Lung (tissue), 12 donors: ENCODE results near the gene RBM39. TPM values are rescaled to one million over a fixed set of nuclear protein-coding genes. Genes with fewer than 3 reads are reported as not detected.
"Not testable (repeated sequence)": the region's sequence is repeated elsewhere in the genome, so short reads cannot be mapped to it uniquely, and the experiment has no call there.

ENCODE experiments used
- ATAC-seq: fragments of 200-7000 bp; cut with Tn5 transposase; one replicate; pipeline ENCODE4 v1.9.1; 2020; ENCODE audit warnings: moderate number of reproducible peaks; ENCODE audit not compliant: insufficient read depth, low FRiP score
- DNase-seq, 3 donors: peaks; one replicate each; pipeline ENCODE4 v3.0.0-alpha.2; 2013 to 2017
- H3K27ac ChIP-seq, 2 donors: one replicate each; pipeline ENCODE4 v1.5.1; 2013; ENCODE audit warnings: mild to moderate bottlenecking in 2 of 2, moderate library complexity in 2 of 2, control low read depth in 1 of 2, inconsistent platforms in 1 of 2, low read depth in 1 of 2, low read length in 1 of 2
- H3K27me3 ChIP-seq, 3 donors: one replicate each; pipeline ENCODE4 v1.5.1; 2013; ENCODE audit warnings: low read length in 2 of 3; ENCODE audit not compliant: control insufficient read depth in 3 of 3, insufficient read depth in 3 of 3
- H3K36me3 ChIP-seq, 4 donors: one replicate each; pipeline ENCODE4 v1.5.1; 2013; ENCODE audit warnings: low read length in 4 of 4, mild to moderate bottlenecking in 1 of 4, moderate library complexity in 1 of 4; ENCODE audit not compliant: control insufficient read depth in 4 of 4, insufficient read depth in 4 of 4
- H3K4me1 ChIP-seq, 5 donors: one replicate each; pipeline ENCODE4 v1.5.1; 2013; ENCODE audit warnings: low read length in 5 of 5, mild to moderate bottlenecking in 2 of 5, moderate library complexity in 1 of 5; ENCODE audit not compliant: control insufficient read depth in 5 of 5, insufficient read depth in 5 of 5
- H3K4me3 ChIP-seq: one replicate; pipeline ENCODE4 v1.5.1; 2013; ENCODE audit warnings: mild to moderate bottlenecking, control low read depth, moderate library complexity
- H3K9ac ChIP-seq, 2 donors: one replicate each; pipeline ENCODE4 v1.5.1; 2013; ENCODE audit warnings: low read length in 2 of 2, control low read depth in 1 of 2; ENCODE audit not compliant: insufficient read depth in 1 of 2
- H3K9me3 ChIP-seq, 4 donors: one replicate each; pipeline ENCODE4 v1.5.1; 2013; ENCODE audit warnings: low read length in 3 of 4, mild to moderate bottlenecking in 1 of 4, moderate library complexity in 1 of 4; ENCODE audit not compliant: control insufficient read depth in 4 of 4, insufficient read depth in 3 of 4
- whole genome bisulfite sequencing, 2 donors: extraction: QIAGEN DNeasy Blood & Tissue Kit; methylation state at CpG; one replicate each; pipeline ENCODE4 v1.1.7; 2013; 5-methylcytosine and 5-hydroxymethylcytosine counted together
- polyA plus RNA-seq, 2 donors: library from polyadenylated mRNA; stranded (reverse); fragments of 200-250 nt; gene quantifications; one replicate each; pipeline ENCODE4 v1.2.1, GENCODE V29; 2013
- total RNA-seq, 2 donors: library from RNA; depleted of rRNA in 1 of 2; stranded (reverse); fragments of >200 nt in 1 of 2; gene quantifications; one replicate each; pipeline ENCODE4 v1.2.1, GENCODE V29; 2014 to 2021
- TF ChIP-seq, protein P1 (sequence below): IDR thresholded peaks from 2 replicates; pipeline ENCODE4 v1.5.1; 2012; ENCODE audit warnings: mild to moderate bottlenecking; ENCODE audit errors: control extremely low read depth, extremely low read depth
- donor health status: control.
- donor health status: control.
- donor health status: Bipolar disorder and iron deficiency.
- donor health status: healthy.
- donor health status: DM: yes; HTN: yes; CAD: no.

RBM39 gene
- total and polyA plus RNA-seq, 4 donors = 162 to 689 (median 356) TPM

DNA sequence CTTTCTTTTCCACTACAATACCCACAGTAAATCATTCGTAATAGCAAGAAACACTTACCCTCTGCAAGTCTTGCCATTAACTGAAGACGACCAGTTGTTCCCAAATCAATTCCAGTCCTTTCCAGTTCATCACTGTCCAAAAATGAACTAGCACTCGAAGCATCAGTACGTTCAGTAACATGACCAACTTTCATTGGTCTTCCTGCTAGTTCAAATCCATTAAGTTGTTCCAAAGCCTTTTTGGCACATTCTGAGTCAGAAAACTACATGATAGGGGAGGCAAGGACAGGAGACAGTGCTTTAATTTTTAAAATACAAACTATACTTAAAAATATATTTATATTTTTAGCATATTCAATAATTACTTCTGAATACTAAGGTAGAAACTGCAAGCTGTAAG, 27.9 kb downstream of the RBM39 start:
- Histone ChIP-seq H3K9me3 (peaks cover 0 to 1% (median 0%) of the 10 kb centered on the region in 4 donors), H3K4me3 (no peak overlapping the region), H3K27me3 (no peaks in the 10 kb centered on the region), H3K27ac (no peak overlapping the region), H3K36me3 (peaks cover 32 to 84% (median 48%) of the 10 kb centered on the region in 4 donors), H3K9ac (no peak overlapping the region), H3K4me1 (peaks cover 0 to 4% (median 0%) of the 10 kb centered on the region in 5 donors)
- WGBS, 2 donors = 83 to 85% methylated on average over 4 of the region's 4 CpGs
- ATAC-seq = no peak
- TF ChIP-seq, protein P1, sequence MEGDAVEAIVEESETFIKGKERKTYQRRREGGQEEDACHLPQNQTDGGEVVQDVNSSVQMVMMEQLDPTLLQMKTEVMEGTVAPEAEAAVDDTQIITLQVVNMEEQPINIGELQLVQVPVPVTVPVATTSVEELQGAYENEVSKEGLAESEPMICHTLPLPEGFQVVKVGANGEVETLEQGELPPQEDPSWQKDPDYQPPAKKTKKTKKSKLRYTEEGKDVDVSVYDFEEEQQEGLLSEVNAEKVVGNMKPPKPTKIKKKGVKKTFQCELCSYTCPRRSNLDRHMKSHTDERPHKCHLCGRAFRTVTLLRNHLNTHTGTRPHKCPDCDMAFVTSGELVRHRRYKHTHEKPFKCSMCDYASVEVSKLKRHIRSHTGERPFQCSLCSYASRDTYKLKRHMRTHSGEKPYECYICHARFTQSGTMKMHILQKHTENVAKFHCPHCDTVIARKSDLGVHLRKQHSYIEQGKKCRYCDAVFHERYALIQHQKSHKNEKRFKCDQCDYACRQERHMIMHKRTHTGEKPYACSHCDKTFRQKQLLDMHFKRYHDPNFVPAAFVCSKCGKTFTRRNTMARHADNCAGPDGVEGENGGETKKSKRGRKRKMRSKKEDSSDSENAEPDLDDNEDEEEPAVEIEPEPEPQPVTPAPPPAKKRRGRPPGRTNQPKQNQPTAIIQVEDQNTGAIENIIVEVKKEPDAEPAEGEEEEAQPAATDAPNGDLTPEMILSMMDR = no peak
- no peak for DNase-seq

DNA sequence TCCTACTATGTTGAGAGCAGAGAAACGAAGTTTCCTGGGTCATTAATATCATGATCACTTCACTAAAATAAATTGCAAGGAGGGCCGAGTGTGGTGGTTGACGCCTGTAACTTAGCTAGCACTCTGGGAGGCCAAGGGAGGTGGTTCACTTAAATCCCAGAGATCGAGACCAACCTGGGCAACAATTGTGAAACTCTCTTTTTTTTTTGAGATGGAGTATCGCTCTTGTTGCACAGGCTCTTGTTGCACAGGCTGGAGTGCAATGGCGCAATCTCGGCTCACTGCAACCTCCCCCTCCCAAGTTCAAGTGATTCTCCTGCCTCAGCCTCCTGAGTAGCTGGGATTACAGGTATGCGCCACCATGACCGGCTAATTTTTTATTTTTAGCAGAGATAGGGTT, 28.9 kb downstream of the RBM39 start:
- WGBS, 2 donors = 80 to 83% methylated on average over 9 of the region's 9 CpGs
- ATAC-seq, H3K27ac ChIP-seq, H3K4me1 ChIP-seq, DNase-seq, H3K4me3 ChIP-seq, H3K9ac ChIP-seq, H3K9me3 ChIP-seq, H3K27me3 ChIP-seq: not testable (repeated sequence)
- H3K36me3 ChIP-seq = peaks cover 24 to 83% (median 43%) of the 10 kb centered on the region in 4 donors

DNA sequence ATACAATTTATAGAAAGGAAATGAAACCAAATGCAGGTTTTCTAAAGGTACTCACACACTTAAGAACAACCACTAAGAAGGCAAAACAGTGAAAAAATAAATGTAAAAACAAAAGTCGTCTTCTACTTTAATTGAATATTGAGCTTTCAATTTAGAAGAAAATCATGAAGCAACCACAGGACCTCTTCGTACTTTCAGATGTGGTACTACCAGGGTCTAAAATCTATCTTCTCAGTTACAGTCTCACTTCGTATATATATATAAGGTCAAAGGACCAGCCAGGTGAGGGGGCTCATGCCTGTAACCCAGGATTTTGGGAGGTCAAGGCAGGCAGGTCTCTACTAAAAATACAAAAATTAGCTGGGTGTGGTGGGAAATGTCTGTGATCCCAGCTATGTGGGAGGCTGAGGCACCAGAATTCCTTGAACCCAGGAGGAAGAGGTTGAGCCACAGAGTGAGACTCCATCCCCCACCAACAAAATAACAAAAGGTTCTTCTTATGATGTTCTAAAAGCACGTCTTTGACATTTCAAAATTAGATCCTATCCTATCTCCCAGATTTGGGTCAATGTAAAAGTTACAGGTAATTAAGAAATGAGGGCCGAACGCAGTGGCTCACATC, 30.4 kb downstream of the RBM39 start:
- Histone ChIP-seq H3K9ac (no peak overlapping the region), H3K27me3 (no peaks in the 10 kb centered on the region), H3K4me1 (peaks cover 0 to 4% (median 0%) of the 10 kb centered on the region in 5 donors), H3K36me3 (peaks cover 20 to 72% (median 42%) of the 10 kb centered on the region in 4 donors), H3K4me3 (no peak overlapping the region), H3K27ac (no peak overlapping the region), H3K9me3 (peaks cover 0 to 1% (median 0%) of the 10 kb centered on the region in 4 donors)
- DNase-seq = no peak
- WGBS, 2 donors = 78 to 90% methylated on average over 6 of the region's 6 CpGs
- no peak for ATAC-seq
- TF ChIP-seq, protein P1 = no peak

DNA sequence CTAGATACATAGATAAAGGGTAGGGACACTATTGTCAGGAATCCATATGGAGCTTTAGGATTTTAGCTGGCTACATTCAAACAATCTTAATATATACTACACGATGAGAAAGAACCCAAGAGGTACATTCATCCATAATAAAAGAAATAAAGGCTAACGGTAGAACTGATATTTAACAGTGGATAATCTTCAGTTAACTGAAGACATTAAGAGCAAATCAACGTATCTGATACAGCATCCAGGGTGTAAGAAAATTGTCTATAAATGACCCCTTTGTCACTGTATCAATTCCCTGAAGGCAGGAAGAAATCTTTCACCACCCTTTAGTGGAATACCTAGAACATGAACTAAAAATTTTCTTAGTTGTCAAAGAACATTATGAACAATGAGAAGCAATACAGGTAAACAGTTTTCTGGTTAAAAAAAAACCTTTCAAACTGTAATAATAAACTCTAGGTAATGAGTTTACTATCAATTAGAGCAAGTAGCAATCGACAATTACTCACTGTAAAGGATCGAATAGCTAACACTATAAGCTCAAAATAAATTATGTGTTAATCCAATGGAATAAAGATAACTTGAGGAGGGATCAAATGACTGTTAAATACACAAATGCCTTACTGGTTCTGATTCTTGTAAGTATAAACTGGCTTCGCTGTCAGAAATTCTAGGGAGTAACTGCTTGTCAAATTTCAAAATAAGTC, 31.0 kb downstream of the RBM39 start:
- no peak overlapping the region for H3K27ac ChIP-seq
- 78 to 86% methylated on average over 6 of the region's 6 CpGs for WGBS, 2 donors

More for the DNA sequence above, 31.0 kb downstream of the RBM39 start:
- no peak for DNase-seq
- TF ChIP-seq, protein P1 = no peak
- Histone ChIP-seq H3K36me3 (peaks cover 20 to 72% (median 42%) of the 10 kb centered on the region in 4 donors), H3K27me3 (no peaks in the 10 kb centered on the region), H3K4me1 (peaks cover 0 to 4% (median 0%) of the 10 kb centered on the region in 5 donors), H3K4me3 (no peak overlapping the region), H3K9ac (no peak overlapping the region), H3K9me3 (peaks cover 0 to 1% (median 0%) of the 10 kb centered on the region in 4 donors)
- no peak for ATAC-seq
